Body of pancreas (tissue), 4 donors: Measurements from ENCODE around the gene GPR35. TPM values are rescaled to one million over a fixed set of nuclear protein-coding genes. Genes with fewer than 3 reads are reported as not detected.

ENCODE experiments used
- ATAC-seq: fragments of 150-250 bp; one replicate; pipeline ENCODE4 v1.9.1; 2016
- DNase-seq, 4 donors: peaks; one replicate each; pipeline ENCODE4 v3.0.0-alpha.2; 2019
- H3K27ac ChIP-seq, 4 donors: fragments of 200-600 bp; sonication (generic); 1 replicate in 3 of 4; 2 replicates in 1 of 4; pipeline versions ENCODE4 v1.5.1 to v1.6.1; 2016 to 2019; ENCODE audit warnings: mild to moderate bottlenecking in 1 of 4, mixed read lengths in 1 of 4, moderate library complexity in 1 of 4
- H3K27me3 ChIP-seq, 2 donors: fragments of 200-600 bp; sonication (generic); one replicate each; pipeline ENCODE4 v1.6.0; 2016; ENCODE audit warnings: mild to moderate bottlenecking in 1 of 2
- H3K36me3 ChIP-seq, 2 donors: fragments of 200-600 bp; sonication (generic); replicated peaks in 1 of 2; 2 replicates each; pipeline ENCODE4 v1.5.1; 2016; ENCODE audit warnings: low read depth in 2 of 2; ENCODE audit not compliant: insufficient read depth in 1 of 2
- H3K4me1 ChIP-seq: fragments of 200-600 bp; sonication (generic); one replicate; pipeline ENCODE4 v1.6.0; 2016
- H3K4me3 ChIP-seq, 2 donors: fragments of 200-600 bp; sonication (generic); 1 replicate in 1 of 2; 2 replicates in 1 of 2; pipeline ENCODE4 v1.5.1; 2016 to 2019
- H3K9me3 ChIP-seq, 3 donors: fragments of 200-600 bp; sonication (generic); 1 replicate in 2 of 3; 2 replicates in 1 of 3; pipeline ENCODE4 v1.5.1; 2016
- POLR2A ChIP-seq, 3 donors: fragments of 450-650 bp; IDR thresholded peaks; one replicate each; pipeline ENCODE4 v1.6.1; 2016; ENCODE audit warnings: antibody characterized with exemption in 3 of 3, mild to moderate bottlenecking in 2 of 3
- WGBS, 2 donors: methylation state at CpG; one replicate each; pipeline ENCODE4 v1.1.5; 2017; 5-methylcytosine and 5-hydroxymethylcytosine counted together
- intact Hi-C: fragments of 100-400 bp; cut with DNase I; formaldehyde crosslinking; loops from one replicate; pipeline ENCODE4 v1.15.1; 2023
- total RNA-seq, 2 donors: library from RNA; depleted of rRNA; stranded (reverse); fragments of >200 nt; gene quantifications; one replicate each; pipeline ENCODE4 v1.1.0, GENCODE V29; 2016
- TF ChIP-seq, protein P1 (sequence below), 7 experiments: fragments of 450-650 bp in 4 of 7; fragments of 200-600 bp in 3 of 7; sonication (generic) in 3 of 7; IDR thresholded peaks; one replicate each; pipeline ENCODE4 v1.5.1; 2016 to 2019; ENCODE audit warnings: antibody characterized with exemption in 7 of 7

Gene GPR35
- total RNA-seq, 2 donors from 2014 or later, result 0.33 to 3.4 TPM

DNA sequence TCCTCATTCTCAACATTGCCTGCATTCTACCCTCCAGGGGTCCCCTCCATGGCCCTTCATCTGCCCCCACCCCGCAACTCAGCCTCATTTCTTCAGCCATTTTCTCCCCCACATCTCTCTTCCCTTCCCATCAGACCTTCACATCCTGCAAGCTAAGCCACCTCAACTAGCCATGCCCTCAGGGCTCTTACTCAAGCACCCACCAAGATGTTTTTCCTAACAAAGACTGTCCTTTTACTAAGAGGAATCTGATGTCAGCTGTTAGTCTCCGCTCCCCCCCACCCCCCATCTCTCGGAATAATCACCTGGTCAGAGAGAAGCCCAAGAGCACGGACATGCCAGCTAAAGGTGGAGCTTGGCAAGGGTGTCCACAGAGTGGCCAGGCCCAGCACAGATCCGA is 43.5 kb upstream of the GPR35 start:
- 93% methylated on average over 5 of the region's 5 CpGs for WGBS, 2 donors
- Histone ChIP-seq H3K27me3 (no peaks in the 10 kb centered on the region), H3K27ac (no peak overlapping the region), H3K4me3 (no peak overlapping the region), H3K36me3 (peaks cover 1 to 8% of the 10 kb centered on the region in 2 donors), H3K9me3 (no peaks in the 10 kb centered on the region), H3K4me1 (peaks cover 43% of the 10 kb centered on the region)
- intact Hi-C loops, result no loop called here
- ATAC-seq (no peak), DNase-seq (no peak)
- no peak for TF ChIP-seq POLR2A (IDR thresholded peaks at IDR 0.05)
- TF ChIP-seq, protein P1, sequence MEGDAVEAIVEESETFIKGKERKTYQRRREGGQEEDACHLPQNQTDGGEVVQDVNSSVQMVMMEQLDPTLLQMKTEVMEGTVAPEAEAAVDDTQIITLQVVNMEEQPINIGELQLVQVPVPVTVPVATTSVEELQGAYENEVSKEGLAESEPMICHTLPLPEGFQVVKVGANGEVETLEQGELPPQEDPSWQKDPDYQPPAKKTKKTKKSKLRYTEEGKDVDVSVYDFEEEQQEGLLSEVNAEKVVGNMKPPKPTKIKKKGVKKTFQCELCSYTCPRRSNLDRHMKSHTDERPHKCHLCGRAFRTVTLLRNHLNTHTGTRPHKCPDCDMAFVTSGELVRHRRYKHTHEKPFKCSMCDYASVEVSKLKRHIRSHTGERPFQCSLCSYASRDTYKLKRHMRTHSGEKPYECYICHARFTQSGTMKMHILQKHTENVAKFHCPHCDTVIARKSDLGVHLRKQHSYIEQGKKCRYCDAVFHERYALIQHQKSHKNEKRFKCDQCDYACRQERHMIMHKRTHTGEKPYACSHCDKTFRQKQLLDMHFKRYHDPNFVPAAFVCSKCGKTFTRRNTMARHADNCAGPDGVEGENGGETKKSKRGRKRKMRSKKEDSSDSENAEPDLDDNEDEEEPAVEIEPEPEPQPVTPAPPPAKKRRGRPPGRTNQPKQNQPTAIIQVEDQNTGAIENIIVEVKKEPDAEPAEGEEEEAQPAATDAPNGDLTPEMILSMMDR (IDR thresholded peaks at IDR 0.05), result no peak

DNA sequence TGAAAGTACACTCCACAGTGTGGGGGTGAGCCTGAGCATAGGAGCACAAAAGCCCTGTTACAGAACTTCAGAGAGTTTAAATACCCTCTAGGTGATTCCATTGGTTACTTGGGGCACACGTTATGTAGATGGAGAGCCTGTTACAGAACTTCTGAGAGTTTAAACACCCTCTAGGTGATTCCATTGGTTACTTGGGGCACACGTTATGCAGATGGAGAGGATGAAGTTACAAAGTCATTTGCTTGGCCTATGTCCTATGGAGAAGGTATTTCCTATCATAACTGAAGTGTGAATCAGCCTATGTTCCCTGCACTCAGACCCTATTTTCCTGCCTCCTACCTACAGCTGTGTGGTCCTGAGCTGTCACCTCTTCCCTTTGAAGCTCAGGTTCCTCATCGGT is 42.5 kb upstream of the GPR35 start:
- ATAC-seq, result no peak
- intact Hi-C loops, result no loop called here

DNA sequence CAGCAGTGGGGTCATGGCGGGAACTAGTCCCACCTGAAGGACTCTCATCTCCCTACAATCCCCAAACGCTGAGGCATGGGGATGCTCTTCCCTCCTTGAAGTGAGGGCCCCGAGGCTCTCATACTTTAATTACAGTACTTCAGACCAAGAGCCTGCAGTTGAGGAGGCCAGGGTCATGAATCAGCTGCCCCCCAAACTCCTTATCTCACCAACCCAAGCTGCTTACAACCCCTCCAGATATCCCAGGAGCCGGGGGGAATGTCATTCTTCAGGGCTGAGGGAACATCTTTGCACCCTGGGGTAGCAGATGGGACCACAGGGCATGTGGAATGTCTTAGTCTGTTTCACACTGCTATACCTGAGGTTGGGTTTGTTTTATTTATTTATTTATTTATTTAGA is 41.5 kb upstream of the GPR35 start:
- DNase-seq (no peak), ATAC-seq (no peak)
- Histone ChIP-seq H3K4me1 (peaks cover 56% of the 10 kb centered on the region), H3K27ac (no peak overlapping the region), H3K27me3 (no peaks in the 10 kb centered on the region), H3K9me3 (no peaks in the 10 kb centered on the region), H3K36me3 (no peaks in the 10 kb centered on the region), H3K4me3 (no peak overlapping the region)
- intact Hi-C loops, result no loop called here
- WGBS, 2 donors, result 87 to 89% methylated on average over 4 of the region's 4 CpGs
- no peak for TF ChIP-seq POLR2A (IDR thresholded peaks at IDR 0.05)
- TF ChIP-seq, protein P1 (IDR thresholded peaks at IDR 0.05), result no peak

More for the DNA sequence above, 42.5 kb upstream of the GPR35 start:
- no peaks in the 10 kb centered on the region for H3K27me3 ChIP-seq
- 83 to 87% methylated on average over 3 of the region's 3 CpGs for WGBS, 2 donors
- H3K4me1 ChIP-seq, result peaks cover 51% of the 10 kb centered on the region
- no peaks in the 10 kb centered on the region for H3K9me3 ChIP-seq
- no peak overlapping the region for H3K27ac ChIP-seq
- DNase-seq, result no peak
- H3K4me3 ChIP-seq, result no peak overlapping the region
- H3K36me3 ChIP-seq, result peaks cover 0 to 3% of the 10 kb centered on the region in 2 donors
- TF ChIP-seq POLR2A (IDR thresholded peaks at IDR 0.05), result no peak
- TF ChIP-seq, protein P1 (IDR thresholded peaks at IDR 0.05), result no peak

DNA sequence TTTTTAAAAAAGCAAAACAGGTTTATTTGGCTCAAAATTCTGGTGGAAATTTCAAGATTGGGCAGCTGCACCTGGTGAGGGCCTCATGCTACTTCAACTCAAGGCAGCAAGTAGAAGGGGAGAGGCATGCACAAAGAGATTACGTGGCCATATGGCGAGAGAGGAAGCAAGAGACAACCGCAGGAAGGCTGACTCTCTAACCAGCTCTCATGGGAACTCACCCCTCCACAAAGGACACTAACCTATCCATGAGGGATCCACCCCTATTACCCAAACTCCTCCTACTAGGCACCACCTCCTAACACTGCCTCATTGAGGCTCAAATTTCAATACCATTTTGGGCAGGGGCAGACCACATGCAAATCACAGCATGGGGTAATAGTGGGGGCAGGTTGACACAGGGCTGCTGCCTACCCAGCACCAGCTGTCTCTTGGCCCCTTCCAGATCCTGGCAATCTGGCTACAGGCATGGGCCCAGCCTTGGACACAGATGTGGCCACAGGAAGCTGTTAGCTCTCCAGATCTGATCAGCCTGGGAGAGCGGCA is 40.7 kb upstream of the GPR35 start:
- Histone ChIP-seq H3K27me3 (no peaks in the 10 kb centered on the region), H3K9me3 (no peaks in the 10 kb centered on the region), H3K4me3 (no peak overlapping the region), H3K4me1 (peaks cover 48% of the 10 kb centered on the region), H3K36me3 (no peaks in the 10 kb centered on the region), H3K27ac (peak overlapping the region in 1 of 4 donors; percentile 86)
- no peak for TF ChIP-seq POLR2A (IDR thresholded peaks at IDR 0.05)
- TF ChIP-seq, protein P1 (IDR thresholded peaks at IDR 0.05), result no peak
- ATAC-seq (no peak), DNase-seq (peak in 1 of 4 donors; percentile 21)
- intact Hi-C loops, result no loop called here
- 74 to 77% methylated on average over 3 to 4 of the region's 4 CpGs for WGBS, 2 donors

DNA sequence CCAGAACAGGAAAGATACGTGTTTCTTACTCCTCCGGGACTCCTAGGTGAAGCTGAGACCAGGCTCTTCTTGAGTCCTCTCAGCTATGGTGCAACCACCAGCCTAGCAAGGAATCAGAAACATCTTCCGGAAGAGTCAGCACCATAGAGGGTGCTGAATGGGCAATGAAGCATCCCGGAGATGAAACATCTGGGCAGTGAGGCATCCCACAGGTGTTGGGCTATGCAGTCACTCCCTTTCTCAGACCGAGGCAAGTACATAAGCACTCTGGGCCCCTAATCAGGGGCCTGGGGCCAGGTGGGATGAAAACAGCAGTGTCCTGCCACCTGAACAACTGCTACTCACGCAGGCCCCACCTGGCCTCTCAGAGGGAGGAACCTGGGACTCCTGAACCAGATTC is 40.2 kb upstream of the GPR35 start:
- H3K27ac ChIP-seq, result peak overlapping the region in 1 of 4 donors; percentile 86

More for the DNA sequence above, 40.2 kb upstream of the GPR35 start:
- peak in 1 of 4 donors; percentile 8 for DNase-seq
- no peak for ATAC-seq
- 48 to 67% methylated on average over 4 to 6 of the region's 6 CpGs for WGBS, 2 donors
- intact Hi-C loops, result no loop called here
- no peaks in the 10 kb centered on the region for H3K36me3 ChIP-seq
- H3K9me3 ChIP-seq, result no peaks in the 10 kb centered on the region
- H3K4me1 ChIP-seq, result peaks cover 42% of the 10 kb centered on the region
- TF ChIP-seq, protein P1 (IDR thresholded peaks at IDR 0.05), result no peak
- no peak for TF ChIP-seq POLR2A (IDR thresholded peaks at IDR 0.05)
- no peaks in the 10 kb centered on the region for H3K27me3 ChIP-seq
- H3K4me3 ChIP-seq, result no peak overlapping the region
